ENCODE data around the gene SLAMF1. TPM values are rescaled to one million over a fixed set of nuclear protein-coding genes. Genes with fewer than 3 reads are reported as not detected.

Gene SLAMF1
- total RNA-seq, 4 donors from 2014 or later: 0.09 to 0.26 TPM; not detected in 2

DNA sequence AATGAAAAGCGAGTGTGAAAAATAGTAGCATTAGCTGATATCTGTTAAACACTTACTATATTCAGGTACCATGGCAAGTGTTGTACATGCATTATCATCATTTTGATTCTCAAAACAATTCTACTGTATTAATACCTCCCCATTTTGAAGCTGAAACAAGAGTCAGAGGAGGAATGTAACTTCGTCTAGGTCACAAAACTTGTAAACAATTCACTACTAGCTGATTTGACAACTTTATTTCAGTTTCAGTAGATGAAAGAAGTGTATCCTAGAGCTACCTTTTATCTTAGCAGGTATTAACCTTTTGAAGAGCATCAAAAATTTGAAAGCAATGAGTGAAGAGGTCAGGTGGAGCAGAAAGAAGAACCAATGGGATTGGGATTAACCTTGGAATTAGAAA lies 69.2 kb downstream of the SLAMF1 start:
- Histone ChIP-seq H3K4me1 (no peaks in the 10 kb centered on the region), H3K27ac (no peak overlapping the region), H3K4me3 (no peak overlapping the region), H3K27me3 (no peaks in the 10 kb centered on the region), H3K36me3 (no peaks in the 10 kb centered on the region), H3K9me3 (no peaks in the 10 kb centered on the region)
- DNase-seq: no peak
- intact Hi-C loops (cut with DNase I; ENCODE audit: low total_unique reads): no loop called here
- TF ChIP-seq, protein P1, sequence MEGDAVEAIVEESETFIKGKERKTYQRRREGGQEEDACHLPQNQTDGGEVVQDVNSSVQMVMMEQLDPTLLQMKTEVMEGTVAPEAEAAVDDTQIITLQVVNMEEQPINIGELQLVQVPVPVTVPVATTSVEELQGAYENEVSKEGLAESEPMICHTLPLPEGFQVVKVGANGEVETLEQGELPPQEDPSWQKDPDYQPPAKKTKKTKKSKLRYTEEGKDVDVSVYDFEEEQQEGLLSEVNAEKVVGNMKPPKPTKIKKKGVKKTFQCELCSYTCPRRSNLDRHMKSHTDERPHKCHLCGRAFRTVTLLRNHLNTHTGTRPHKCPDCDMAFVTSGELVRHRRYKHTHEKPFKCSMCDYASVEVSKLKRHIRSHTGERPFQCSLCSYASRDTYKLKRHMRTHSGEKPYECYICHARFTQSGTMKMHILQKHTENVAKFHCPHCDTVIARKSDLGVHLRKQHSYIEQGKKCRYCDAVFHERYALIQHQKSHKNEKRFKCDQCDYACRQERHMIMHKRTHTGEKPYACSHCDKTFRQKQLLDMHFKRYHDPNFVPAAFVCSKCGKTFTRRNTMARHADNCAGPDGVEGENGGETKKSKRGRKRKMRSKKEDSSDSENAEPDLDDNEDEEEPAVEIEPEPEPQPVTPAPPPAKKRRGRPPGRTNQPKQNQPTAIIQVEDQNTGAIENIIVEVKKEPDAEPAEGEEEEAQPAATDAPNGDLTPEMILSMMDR (IDR thresholded peaks at IDR 0.05): no peak
- TF ChIP-seq POLR2A (IDR thresholded peaks at IDR 0.05): no peak

DNA sequence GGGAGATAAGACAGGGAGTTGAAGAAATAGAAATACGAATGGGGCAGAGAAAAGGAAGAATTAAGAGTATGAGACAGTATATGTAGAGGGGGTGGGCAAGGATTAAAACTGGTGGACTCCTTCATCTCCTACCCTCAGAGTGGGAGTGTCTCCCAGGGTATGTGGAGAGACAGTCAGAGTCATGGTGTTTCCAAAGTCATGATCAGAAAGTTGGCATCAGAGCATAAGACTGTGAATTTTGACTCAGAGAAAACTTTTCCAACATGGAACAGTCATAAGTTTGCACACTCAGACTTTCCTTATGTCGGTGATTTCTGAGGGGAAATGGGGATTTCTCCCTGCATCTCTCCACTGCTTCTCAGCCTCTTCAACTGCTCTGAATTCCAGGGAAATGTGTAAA lies 70.0 kb downstream of the SLAMF1 start:
- Histone ChIP-seq H3K4me3 (no peak overlapping the region), H3K9me3 (no peaks in the 10 kb centered on the region), H3K4me1 (no peaks in the 10 kb centered on the region), H3K27ac (no peak overlapping the region), H3K27me3 (no peaks in the 10 kb centered on the region), H3K36me3 (no peaks in the 10 kb centered on the region)
- intact Hi-C loops (cut with DNase I; ENCODE audit: low total_unique reads): no loop called here
- TF ChIP-seq, protein P1 (IDR thresholded peaks at IDR 0.05): no peak
- no peak for TF ChIP-seq POLR2A (IDR thresholded peaks at IDR 0.05)
- DNase-seq: no peak

DNA sequence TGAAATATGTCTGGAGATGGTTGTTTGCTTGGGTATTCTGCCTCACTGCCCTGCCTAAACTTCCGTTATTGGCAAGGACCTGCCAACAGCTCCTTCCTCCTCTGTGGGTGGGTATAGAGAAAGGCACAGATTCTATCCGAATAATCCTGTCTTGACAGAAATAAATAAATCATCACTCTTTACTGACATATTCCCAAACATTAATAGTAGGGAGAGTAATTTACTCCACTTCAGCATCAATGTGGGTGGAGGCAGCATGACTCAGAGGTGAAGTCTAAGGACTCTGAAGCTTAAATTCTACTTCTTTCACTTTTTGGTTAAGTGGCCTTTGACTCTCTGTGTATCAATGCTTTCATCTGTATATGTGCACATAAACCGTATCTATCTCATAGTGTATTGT lies 70.5 kb downstream of the SLAMF1 start:
- Histone ChIP-seq H3K36me3 (no peaks in the 10 kb centered on the region), H3K4me1 (no peaks in the 10 kb centered on the region), H3K9me3 (no peaks in the 10 kb centered on the region), H3K27me3 (no peaks in the 10 kb centered on the region), H3K27ac (no peak overlapping the region), H3K4me3 (no peak overlapping the region)
- TF ChIP-seq, protein P1 (IDR thresholded peaks at IDR 0.05): no peak
- TF ChIP-seq POLR2A (IDR thresholded peaks at IDR 0.05): no peak
- intact Hi-C loops (cut with DNase I; ENCODE audit: low total_unique reads): no loop called here
- DNase-seq: no peak

DNA sequence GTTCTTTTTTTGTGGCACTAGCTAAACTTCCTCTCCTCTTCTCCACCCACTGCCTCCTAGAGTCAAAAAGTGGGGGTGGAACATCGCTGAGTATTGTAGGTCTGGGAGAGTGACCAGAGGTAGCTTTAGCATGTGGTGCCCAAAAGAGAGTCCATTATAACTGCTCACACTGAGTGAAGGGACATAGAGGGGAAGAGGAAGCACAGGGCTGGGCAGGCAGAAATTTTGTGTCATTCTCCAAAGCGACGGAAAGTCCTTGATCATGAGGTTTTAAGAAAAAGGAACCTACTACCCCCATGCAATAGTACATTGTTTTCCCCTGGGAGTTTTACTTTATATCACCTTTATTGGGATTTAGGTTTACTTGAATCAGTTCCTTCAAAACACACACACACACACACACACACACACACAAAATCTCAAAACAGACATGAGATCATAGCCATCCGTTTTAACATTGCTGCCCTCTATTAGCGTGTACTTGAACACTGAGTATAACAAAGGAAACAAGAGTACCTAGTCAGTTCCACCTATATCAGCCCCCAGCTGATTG lies 71.7 kb downstream of the SLAMF1 start:
- intact Hi-C loops (cut with DNase I; ENCODE audit: low total_unique reads): no loop called here
- Histone ChIP-seq H3K4me3 (no peak overlapping the region), H3K27ac (no peak overlapping the region), H3K4me1 (no peaks in the 10 kb centered on the region), H3K36me3 (no peaks in the 10 kb centered on the region), H3K9me3 (no peaks in the 10 kb centered on the region), H3K27me3 (no peaks in the 10 kb centered on the region)
- no peak for TF ChIP-seq POLR2A (IDR thresholded peaks at IDR 0.05)
- TF ChIP-seq, protein P1 (IDR thresholded peaks at IDR 0.05): no peak
- no peak for DNase-seq

DNA sequence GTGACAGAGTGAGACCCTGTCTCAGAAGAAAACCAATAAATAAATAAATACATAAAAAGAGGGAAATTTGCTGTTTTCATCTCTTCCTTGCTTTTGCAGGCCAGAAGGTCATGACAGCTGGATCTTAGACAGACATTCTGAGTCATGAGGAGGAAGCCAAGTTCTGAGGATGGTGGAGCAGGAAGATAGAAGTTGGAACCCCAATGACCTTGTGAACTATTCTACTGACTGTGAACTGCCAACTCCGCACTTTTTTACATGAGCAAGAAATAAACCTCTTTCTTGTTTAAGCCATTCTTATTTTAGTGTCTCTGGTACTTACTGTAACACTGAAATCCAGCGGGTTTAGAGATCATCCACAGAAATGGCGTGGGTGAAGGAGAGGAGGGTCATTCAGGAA lies 76.0 kb downstream of the SLAMF1 start:
- Histone ChIP-seq H3K36me3 (no peaks in the 10 kb centered on the region), H3K27ac (no peak overlapping the region), H3K4me1 (no peaks in the 10 kb centered on the region), H3K27me3 (no peaks in the 10 kb centered on the region), H3K4me3 (no peak overlapping the region), H3K9me3 (no peaks in the 10 kb centered on the region)
- no peak for TF ChIP-seq POLR2A (IDR thresholded peaks at IDR 0.05)
- TF ChIP-seq, protein P1 (IDR thresholded peaks at IDR 0.05): no peak
- DNase-seq: no peak
- intact Hi-C loops (cut with DNase I; ENCODE audit: low total_unique reads): no loop called here

Measured in uterus (tissue), 4 donors.